HG03565 (cell line): ENCODE results near the gene VPS35L.

Source experiments
- ATAC-seq: cut with Tn5 transposase; IDR thresholded peaks from one replicate; pipeline ENCODE4 v1.9.1; 2021; ENCODE audit warnings: mild to moderate bottlenecking, moderate library complexity; ENCODE audit not compliant: unreplicated experiment

The VPS35L gene

DNA sequence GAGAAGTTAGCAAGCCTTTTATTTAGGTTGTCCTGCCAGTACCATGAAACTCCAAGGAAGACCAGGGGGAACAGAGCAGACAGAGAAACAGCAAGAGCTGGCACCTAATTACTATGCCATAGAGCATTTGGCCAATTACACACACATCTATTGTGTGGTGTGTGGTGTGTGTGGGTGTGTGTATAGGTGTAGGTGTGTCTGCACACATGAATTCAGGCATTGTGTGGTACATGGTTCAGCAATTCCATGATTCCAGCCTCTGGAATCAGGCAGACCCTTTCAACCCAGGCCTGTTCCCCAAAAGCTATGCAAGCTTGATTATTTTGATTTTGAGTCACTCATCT, 188.3 kb downstream of the VPS35L start:
- ATAC-seq, result no peak

DNA sequence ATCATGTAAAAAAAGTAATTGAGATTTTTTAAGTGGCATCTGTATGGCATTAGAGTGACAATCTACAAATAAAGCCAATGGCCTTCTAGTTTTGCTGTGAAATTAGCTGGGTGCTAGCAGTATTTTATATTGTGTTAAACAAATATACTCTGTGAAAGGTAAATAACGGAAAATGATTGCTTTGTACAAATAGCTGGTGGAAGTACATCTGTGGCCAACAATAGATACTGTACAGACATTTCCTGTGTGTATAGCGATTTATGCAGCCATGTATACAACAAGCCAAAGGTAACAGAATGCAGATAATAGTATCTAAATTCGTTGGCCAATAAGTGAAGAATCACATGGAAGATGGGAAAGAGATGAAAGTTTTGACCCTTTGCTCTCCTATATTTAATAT, 189.2 kb downstream of the VPS35L start:
- ATAC-seq, result no peak

DNA sequence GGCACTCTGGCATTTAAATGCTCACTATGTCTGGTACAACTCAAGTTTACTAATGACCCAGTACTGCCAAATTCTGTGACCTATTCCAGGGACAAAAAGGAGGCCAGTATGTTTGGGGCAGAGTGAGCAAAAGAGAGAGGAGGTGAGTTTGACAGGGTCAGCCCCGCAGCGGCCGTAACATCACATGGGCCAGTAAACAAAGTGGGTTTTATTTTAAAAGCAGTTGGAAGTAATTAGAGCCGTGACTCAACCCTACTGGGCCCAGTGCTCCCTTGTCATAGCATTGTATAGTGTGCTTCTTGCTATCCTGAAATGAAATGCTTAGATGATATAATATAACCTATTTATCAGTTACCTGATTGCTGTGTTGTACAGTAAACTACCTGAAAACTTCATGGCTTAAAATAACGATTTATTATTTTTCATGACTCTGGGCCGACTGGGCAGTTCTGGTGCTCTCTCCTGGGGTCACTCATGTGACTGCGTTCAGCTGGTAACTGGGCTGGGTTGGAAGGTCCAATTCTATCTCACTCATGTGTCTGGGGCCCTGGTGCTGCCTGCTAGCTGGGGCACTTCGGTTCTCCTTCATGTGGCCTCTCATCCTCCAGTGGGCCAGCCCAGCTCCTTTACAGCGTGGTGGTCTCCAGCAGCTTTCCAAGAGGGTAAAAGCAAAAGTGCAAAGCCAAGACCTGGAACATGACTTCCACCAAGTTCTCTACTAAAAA, 189.9 kb downstream of the VPS35L start:
- ATAC-seq, result no peak

DNA sequence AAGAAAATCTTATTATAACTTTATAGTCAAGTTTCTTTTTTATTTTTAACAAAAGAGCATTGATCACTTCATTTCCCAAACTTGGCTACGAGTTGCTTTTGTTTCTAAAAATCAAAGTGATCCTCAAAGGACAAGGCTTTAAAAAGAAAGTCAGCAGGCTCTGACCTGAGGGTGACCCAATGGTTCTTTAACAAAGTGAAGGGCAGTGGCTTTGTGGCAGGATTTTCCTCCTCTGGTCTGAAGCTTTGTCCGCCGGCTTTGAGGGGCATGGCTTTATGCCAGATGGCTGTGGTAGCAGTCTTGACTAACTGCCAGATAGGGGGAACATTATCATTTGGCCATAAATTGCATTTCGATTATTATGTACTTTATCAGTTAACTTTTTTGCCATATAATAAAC, 191.1 kb downstream of the VPS35L start:
- ATAC-seq, result no peak

DNA sequence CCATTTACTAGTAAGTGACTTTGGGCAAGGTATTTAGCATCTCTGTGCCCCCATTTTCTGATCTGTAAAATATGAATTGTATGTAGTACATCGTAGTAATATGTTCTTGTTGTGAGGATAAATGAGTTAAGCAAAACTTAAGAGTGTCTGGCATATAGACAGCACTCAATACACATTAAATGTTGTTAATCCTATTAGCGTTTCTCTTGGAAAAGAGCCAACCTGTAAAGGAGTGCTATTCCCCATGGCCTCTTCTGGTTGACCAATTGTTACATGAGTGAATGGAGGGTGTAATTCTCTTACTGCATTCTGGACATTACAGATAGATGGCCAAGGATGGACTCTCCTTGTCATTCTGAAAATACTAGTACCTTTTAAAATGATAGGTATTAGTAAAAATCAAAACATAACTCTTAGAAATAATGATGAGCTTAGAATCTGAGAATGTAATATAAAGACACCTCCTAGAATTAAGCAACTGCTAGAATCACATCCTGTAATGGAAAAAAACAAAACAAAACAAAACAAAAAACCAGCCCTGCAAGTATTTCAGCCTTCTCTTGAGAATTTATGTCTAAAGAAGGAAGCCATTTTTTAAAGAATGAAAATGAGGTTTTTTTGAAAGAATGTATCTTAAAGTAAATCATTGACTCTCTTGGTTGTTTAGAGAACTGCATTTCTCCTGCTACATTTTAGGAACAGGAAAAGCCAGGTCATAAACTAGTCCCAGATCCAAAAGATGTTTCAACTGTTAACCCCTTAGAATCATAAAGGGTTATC, 193.1 kb downstream of the VPS35L start:
- ATAC-seq, result no peak

DNA sequence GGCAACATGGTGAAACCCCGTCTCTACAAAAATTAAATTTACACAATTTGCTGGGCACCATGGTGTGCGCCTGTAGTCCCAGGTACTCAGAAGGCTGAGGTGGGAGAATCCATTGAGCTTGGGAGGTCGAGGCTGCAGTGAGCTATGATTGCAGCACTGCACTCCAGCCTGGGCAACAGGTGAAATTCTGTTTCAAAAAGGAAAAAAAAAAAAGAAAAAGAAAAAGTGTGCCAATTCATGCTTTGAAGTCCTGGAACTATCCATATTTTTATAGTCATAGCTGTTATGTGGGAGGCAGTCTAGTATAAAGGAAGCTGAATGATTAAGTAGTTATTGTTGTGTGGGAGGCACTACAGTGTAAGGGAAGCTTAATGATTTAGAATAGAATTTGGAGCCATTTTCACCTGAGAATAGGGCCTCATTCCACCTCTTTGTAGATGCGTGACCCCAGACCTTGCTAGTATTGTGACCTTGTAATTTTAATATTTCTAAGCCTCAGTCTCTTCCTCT, 194.1 kb downstream of the VPS35L start:
- ATAC-seq, result no peak
